Skin of body (tissue), 3 donors: ENCODE results near the gene FOXB2. TPM values are rescaled to one million over a fixed set of nuclear protein-coding genes. Genes with fewer than 3 reads are reported as not detected.

Source experiments
- DNase-seq: peaks from one replicate; lab custom pipeline; 2025; lab: John Stamatoyannopoulos, UW
- small RNA-seq: library from RNA; depleted of rRNA; stranded (forward); fragments of <200 nt; gene quantifications from one replicate; pipeline ENCODE3, GENCODE V24; 2014; ENCODE audit warnings: low replicate concordance
- total RNA-seq: library from RNA; depleted of rRNA; stranded (reverse); fragments of >200 nt; gene quantifications from one replicate; pipeline ENCODE4 v1.2.3, GENCODE V29; 2014

The FOXB2 gene
- total RNA-seq, 1 donor from 2014 or later = not detected

GRCh38 chr9:77063645-77064285 lies 44.3 kb downstream of the FOXB2 start:
- no peak for DNase-seq

GRCh38 chr9:77066388-77066787 lies 46.9 kb downstream of the FOXB2 start:
- DNase-seq = no peak

Small RNA genes lying within 50 kb of the gene (small RNA-seq; reads per million reads assigned to genes)
- gene ATP5MFP3 = not detected

Other genes starting within 250 kb of the FOXB2 start
- gene PRUNE2, start 113.5 kb upstream of the FOXB2 start, total RNA-seq = 13.6 TPM
- 36.2 TPM for gene VPS13A, start 157.9 kb downstream of the FOXB2 start, total RNA-seq